ENCODE results near the gene ACER2.

Gene ACER2

GRCh38 chr9:19375538-19375937 lies 33.3 kb upstream of the ACER2 start:
- Histone ChIP-seq H3K27me3 (ENCODE audit: control insufficient read depth, insufficient read depth, low read length) (no peaks in the 10 kb centered on the region), H2AFZ (no peak overlapping the region), H3K27ac (no peak overlapping the region), H3K36me3 (ENCODE audit: control insufficient read depth, insufficient read depth, low read length) (no peaks in the 10 kb centered on the region), H3K79me2 (no peaks in the 10 kb centered on the region), H3K4me3 (ENCODE audit: low read depth, low read length) (no peak overlapping the region), H3K9me3 (ENCODE audit: control insufficient read depth, low read length) (no peaks in the 10 kb centered on the region), H3K4me2 (ENCODE audit: low read length) (no peak overlapping the region), H3K4me1 (no peaks in the 10 kb centered on the region), H3K9ac (no peak overlapping the region)
- TF ChIP-seq, protein P1, sequence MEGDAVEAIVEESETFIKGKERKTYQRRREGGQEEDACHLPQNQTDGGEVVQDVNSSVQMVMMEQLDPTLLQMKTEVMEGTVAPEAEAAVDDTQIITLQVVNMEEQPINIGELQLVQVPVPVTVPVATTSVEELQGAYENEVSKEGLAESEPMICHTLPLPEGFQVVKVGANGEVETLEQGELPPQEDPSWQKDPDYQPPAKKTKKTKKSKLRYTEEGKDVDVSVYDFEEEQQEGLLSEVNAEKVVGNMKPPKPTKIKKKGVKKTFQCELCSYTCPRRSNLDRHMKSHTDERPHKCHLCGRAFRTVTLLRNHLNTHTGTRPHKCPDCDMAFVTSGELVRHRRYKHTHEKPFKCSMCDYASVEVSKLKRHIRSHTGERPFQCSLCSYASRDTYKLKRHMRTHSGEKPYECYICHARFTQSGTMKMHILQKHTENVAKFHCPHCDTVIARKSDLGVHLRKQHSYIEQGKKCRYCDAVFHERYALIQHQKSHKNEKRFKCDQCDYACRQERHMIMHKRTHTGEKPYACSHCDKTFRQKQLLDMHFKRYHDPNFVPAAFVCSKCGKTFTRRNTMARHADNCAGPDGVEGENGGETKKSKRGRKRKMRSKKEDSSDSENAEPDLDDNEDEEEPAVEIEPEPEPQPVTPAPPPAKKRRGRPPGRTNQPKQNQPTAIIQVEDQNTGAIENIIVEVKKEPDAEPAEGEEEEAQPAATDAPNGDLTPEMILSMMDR (IDR thresholded peaks at IDR 0.05) = no peak

GRCh38 chr9:19376931-19377330 lies 31.9 kb upstream of the ACER2 start:
- Histone ChIP-seq H3K9ac (no peak overlapping the region), H3K27me3 (ENCODE audit: control insufficient read depth, insufficient read depth, low read length) (no peaks in the 10 kb centered on the region), H2AFZ (no peak overlapping the region), H3K79me2 (no peaks in the 10 kb centered on the region), H3K9me3 (ENCODE audit: control insufficient read depth, low read length) (no peaks in the 10 kb centered on the region), H3K4me3 (ENCODE audit: low read depth, low read length) (no peak overlapping the region), H3K27ac (no peak overlapping the region), H3K4me2 (ENCODE audit: low read length) (no peak overlapping the region), H3K36me3 (ENCODE audit: control insufficient read depth, insufficient read depth, low read length) (no peaks in the 10 kb centered on the region), H3K4me1 (no peaks in the 10 kb centered on the region)
- TF ChIP-seq, protein P1 (IDR thresholded peaks at IDR 0.05) = no peak

DNA sequence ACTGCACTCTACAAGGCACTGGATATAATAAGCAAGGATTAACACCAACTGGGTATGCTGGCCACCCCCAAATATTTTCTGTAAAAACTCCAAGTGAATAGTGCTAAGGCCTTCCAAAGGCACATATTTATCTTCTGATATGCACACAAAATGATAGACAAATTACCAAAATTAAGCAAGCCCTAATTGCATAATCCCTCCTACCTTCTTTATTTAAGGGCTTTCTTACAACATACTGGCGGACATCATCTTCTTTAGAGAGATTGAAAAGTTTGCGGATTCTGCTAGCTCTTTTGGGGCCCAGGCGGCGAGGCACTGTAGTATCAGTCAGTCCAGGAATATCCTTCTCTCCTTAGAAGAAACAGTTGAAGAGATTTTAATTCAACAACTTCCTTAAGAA lies 30.6 kb upstream of the ACER2 start:
- Histone ChIP-seq H3K4me1 (no peaks in the 10 kb centered on the region), H3K79me2 (no peaks in the 10 kb centered on the region), H3K36me3 (ENCODE audit: control insufficient read depth, insufficient read depth, low read length) (no peaks in the 10 kb centered on the region), H3K4me3 (ENCODE audit: low read depth, low read length) (no peak overlapping the region), H3K9ac (no peak overlapping the region), H3K27ac (no peak overlapping the region), H2AFZ (no peak overlapping the region), H3K4me2 (ENCODE audit: low read length) (peak overlapping the region; percentile 72), H3K9me3 (ENCODE audit: control insufficient read depth, low read length) (no peaks in the 10 kb centered on the region), H3K27me3 (ENCODE audit: control insufficient read depth, insufficient read depth, low read length) (no peaks in the 10 kb centered on the region)
- TF ChIP-seq, protein P1 (IDR thresholded peaks at IDR 0.05) = no peak

GRCh38 chr9:19378647-19379046 lies 30.2 kb upstream of the ACER2 start:
- no peak overlapping the region for H2AFZ ChIP-seq
- no peaks in the 10 kb centered on the region for H3K79me2 ChIP-seq
- no peaks in the 10 kb centered on the region for H3K9me3 ChIP-seq (ENCODE audit: control insufficient read depth, low read length)
- H3K27me3 ChIP-seq (ENCODE audit: control insufficient read depth, insufficient read depth, low read length) = no peaks in the 10 kb centered on the region
- peak overlapping the region; percentile 81 for H3K4me3 ChIP-seq (ENCODE audit: low read depth, low read length)
- H3K27ac ChIP-seq = no peak overlapping the region
- TF ChIP-seq, protein P1 (IDR thresholded peaks at IDR 0.05) = no peak
- H3K4me1 ChIP-seq = no peaks in the 10 kb centered on the region
- peak overlapping the region; percentile 72 for H3K4me2 ChIP-seq (ENCODE audit: low read length)
- no peaks in the 10 kb centered on the region for H3K36me3 ChIP-seq (ENCODE audit: control insufficient read depth, insufficient read depth, low read length)
- no peak overlapping the region for H3K9ac ChIP-seq

GRCh38 chr9:19379283-19379682 lies 29.5 kb upstream of the ACER2 start:
- Histone ChIP-seq H3K36me3 (ENCODE audit: control insufficient read depth, insufficient read depth, low read length) (no peaks in the 10 kb centered on the region), H3K4me1 (no peaks in the 10 kb centered on the region), H3K79me2 (no peaks in the 10 kb centered on the region), H3K27ac (peak overlapping the region; percentile 79), H3K4me3 (ENCODE audit: low read depth, low read length) (peak overlapping the region; percentile 81), H3K9me3 (ENCODE audit: control insufficient read depth, low read length) (no peaks in the 10 kb centered on the region), H3K4me2 (ENCODE audit: low read length) (peak overlapping the region; percentile 72), H3K9ac (peak overlapping the region; percentile 59), H2AFZ (peak overlapping the region; percentile 95), H3K27me3 (ENCODE audit: control insufficient read depth, insufficient read depth, low read length) (no peaks in the 10 kb centered on the region)
- TF ChIP-seq, protein P1 (IDR thresholded peaks at IDR 0.05) = no peak

Measured in parathyroid adenoma (tissue), 2 donors.